HUES6 (cell line): Measurements from ENCODE around the gene OLIG1.

Source experiments
- H3K27ac ChIP-seq: 2 replicates; pipeline ENCODE4 v1.7.0; 2013; ENCODE audit warnings: low read depth, mild to moderate bottlenecking, low read length, inconsistent platforms
- H3K27me3 ChIP-seq: 2 replicates; pipeline ENCODE4 v1.6.1; 2013; ENCODE audit warnings: low read length; ENCODE audit not compliant: control insufficient read depth, insufficient read depth
- H3K36me3 ChIP-seq: 2 replicates; pipeline ENCODE4 v1.6.1; 2013; ENCODE audit warnings: low read length; ENCODE audit not compliant: control insufficient read depth, insufficient read depth
- H3K4me1 ChIP-seq: 2 replicates; pipeline ENCODE4 v1.6.1; 2013; ENCODE audit warnings: low read length; ENCODE audit not compliant: control insufficient read depth, insufficient read depth
- H3K4me3 ChIP-seq: 2 replicates; pipeline ENCODE4 v1.5.1; 2013; ENCODE audit warnings: low read depth, low read length
- H3K9ac ChIP-seq: one replicate; pipeline ENCODE4 v1.6.1; 2013; ENCODE audit warnings: mild to moderate bottlenecking, low read length
- H3K9me3 ChIP-seq: 2 replicates; pipeline ENCODE4 v1.6.1; 2013; ENCODE audit warnings: low read depth, low read length; ENCODE audit not compliant: control insufficient read depth, insufficient read depth

Gene OLIG1

DNA sequence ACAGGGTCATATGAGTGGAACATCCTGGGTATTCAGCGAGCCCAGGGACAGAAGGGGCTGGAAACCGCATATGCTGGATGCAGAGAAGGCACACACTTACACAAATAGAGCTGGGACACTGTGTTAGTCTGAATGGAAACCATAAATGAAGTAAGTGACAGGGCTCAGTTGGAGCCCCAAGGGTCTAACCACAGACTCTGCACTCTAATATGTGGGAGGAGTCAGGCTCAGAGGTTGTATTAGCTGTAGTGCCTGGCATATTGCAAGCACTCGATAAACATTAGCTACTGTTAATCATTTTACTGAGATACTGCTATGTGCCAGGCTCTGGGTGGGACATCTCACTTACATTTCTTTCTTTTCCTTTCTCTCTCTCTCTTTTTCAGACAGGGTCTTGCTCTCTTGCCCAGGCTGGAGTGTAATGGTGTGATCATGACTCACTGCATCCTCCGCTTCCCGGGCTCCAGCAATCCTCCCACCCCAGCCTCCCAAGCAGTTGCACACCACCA, 6.5 kb upstream of the OLIG1 start:
- H3K27me3 ChIP-seq = peaks cover 93% of the 10 kb centered on the region
- H3K9me3 ChIP-seq = no peaks in the 10 kb centered on the region
- no peaks in the 10 kb centered on the region for H3K36me3 ChIP-seq
- no peak overlapping the region for H3K27ac ChIP-seq
- H3K9ac ChIP-seq = no peak overlapping the region
- H3K4me1 ChIP-seq = peaks cover 6% of the 10 kb centered on the region; the same call in 1 of the 2 replicates
- no peak overlapping the region for H3K4me3 ChIP-seq

DNA sequence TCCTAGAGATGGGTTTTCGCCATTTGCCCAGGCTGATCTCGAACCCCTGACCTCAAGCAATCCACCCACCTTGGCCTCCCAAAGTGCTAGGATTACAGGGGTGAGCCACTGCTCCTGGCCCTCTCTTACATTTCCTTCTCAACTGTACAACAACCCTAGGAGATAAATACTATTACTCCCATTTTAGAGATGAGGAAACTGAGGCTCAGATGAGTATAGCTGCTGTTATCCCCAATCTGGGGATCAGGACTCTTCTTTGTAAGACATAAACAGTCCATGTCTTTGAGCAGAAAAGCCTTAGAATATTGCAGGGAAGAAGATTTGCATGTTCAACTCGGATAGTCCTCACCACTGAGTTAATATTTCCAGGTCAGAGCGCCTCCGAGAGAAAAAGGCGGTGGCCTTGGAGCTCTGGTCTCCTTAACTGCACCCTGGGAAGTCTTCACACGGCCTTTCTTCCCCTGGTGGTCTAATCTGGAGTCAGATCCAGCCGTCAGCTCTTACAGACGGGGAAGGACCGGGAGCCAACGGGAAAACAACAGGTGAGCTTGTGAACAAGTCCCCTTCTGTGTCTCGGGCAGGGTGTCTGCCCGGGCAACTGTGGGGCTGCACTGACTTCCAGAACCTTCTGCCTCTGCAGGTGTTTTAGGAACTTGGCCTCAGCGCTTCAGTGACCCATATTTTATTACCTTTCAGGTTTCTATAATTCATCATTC, 5.9 kb upstream of the OLIG1 start:
- Histone ChIP-seq H3K27me3 (peaks cover 93% of the 10 kb centered on the region), H3K9me3 (peaks cover 4% of the 10 kb centered on the region; the same call in 1 of the 2 replicates), H3K27ac (no peak overlapping the region), H3K9ac (no peak overlapping the region), H3K4me1 (peaks cover 6% of the 10 kb centered on the region; the same call in 1 of the 2 replicates), H3K36me3 (no peaks in the 10 kb centered on the region), H3K4me3 (no peak overlapping the region)

DNA sequence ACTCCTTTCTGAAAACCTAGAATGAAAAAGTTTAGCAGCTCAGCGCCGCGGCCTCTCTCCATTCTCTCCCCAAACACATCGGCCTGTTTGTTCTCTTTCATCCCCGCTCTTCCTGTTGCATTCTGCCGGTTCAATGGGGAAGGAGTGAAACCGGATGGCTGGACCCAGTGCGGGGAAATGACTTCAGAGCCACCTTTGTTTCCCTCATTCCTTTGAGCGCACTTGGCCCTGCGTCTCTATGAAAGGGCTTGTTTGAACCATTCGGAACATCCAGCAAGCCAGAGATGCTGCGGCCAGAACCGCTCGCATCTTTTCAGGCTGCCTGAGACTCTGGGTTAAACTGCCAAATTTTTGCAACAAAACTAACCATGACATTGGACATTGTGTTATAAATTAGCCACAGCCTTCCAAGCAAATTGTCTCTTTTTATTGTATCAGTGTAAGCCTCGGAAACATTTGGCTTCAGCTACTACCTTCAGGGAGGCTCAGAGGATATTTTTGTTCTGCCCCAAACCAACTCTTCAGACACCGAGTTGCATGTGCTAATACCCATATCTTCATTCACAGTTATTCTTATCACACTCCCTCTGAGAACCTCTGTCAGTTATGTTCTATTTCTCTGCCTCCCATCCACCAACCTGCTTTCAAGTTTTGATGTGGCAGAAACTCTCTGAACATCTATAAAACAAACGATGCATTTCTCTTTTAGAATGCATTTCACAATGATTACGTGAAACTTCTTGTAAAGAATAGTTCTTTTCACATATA, 5.1 kb upstream of the OLIG1 start:
- no peak overlapping the region for H3K9ac ChIP-seq
- H3K36me3 ChIP-seq = no peaks in the 10 kb centered on the region
- H3K27ac ChIP-seq = no peak overlapping the region
- H3K9me3 ChIP-seq = peaks cover 4% of the 10 kb centered on the region; the same call in 1 of the 2 replicates
- no peak overlapping the region for H3K4me3 ChIP-seq
- H3K27me3 ChIP-seq = peaks cover 93% of the 10 kb centered on the region
- H3K4me1 ChIP-seq = peaks cover 6% of the 10 kb centered on the region; the same call in 1 of the 2 replicates

DNA sequence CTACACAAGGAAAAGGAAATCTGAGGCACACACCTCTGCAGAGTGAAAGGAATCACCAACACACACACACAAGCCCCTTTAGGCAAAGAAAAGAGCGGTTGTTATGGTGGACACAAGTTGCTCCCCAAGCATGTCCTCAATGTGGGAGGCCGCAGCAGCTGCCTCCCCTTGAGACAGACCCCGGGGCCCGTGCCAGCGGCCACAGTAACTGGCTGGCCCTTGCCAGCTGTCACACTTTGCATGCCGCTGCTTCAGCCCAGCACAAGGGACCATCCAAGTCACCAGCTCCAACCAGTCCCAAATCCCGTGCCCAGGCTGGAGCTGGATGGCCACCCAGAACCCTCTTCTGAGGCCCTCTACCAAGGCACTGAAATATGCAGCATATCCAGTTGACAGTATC, 2.9 kb upstream of the OLIG1 start:
- H3K27ac ChIP-seq = no peak overlapping the region
- no peak overlapping the region for H3K4me3 ChIP-seq
- H3K9ac ChIP-seq = no peak overlapping the region
- peaks cover 4% of the 10 kb centered on the region; the same call in 1 of the 2 replicates for H3K9me3 ChIP-seq
- peaks cover 94% of the 10 kb centered on the region for H3K27me3 ChIP-seq
- H3K4me1 ChIP-seq = peaks cover 10% of the 10 kb centered on the region
- no peaks in the 10 kb centered on the region for H3K36me3 ChIP-seq

DNA sequence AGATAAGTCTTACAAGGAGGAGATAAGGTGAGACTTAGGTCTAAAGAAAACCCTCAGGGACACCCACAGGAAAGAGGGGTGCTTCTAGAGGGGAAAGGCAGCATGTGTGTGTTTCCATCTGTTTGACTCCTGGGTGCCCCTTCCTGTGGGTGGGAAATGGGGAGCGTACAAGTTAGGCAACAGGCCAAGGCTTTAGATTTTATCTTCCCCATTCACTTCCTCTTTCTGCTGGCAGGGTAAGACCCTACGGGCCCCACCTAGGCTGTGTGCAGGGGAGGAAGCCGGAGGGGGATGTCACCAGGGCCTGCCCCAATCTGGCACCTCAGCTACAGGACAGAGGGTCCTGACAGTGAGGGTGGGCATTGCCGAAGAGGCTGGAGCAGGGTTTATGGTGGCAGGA, 2.5 kb upstream of the OLIG1 start:
- H3K9ac ChIP-seq = no peak overlapping the region
- no peak overlapping the region for H3K27ac ChIP-seq
- H3K4me1 ChIP-seq = peaks cover 10% of the 10 kb centered on the region
- H3K9me3 ChIP-seq = peaks cover 4% of the 10 kb centered on the region; the same call in 1 of the 2 replicates
- no peak overlapping the region for H3K4me3 ChIP-seq
- H3K27me3 ChIP-seq = peaks cover 96% of the 10 kb centered on the region
- H3K36me3 ChIP-seq = no peaks in the 10 kb centered on the region

DNA sequence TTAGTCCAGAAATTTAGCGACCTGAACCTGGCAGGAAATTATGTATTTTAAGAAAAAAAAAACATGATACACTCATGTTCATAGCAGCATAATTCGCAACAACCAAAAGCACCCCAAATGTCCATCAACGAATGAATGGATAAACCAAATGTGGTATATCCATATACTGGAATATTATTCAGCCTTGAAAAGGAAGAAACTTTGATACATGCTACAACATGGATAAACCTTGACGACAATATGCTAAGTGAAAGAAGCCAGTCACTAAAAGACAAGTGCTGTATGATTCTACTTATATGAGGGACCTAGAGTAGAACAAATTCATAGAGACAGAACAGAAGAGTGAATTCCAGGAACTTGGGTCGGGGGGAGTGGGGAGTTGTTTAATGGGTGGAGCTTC, 698 bp upstream of the OLIG1 start:
- Histone ChIP-seq H3K36me3 (no peaks in the 10 kb centered on the region), H3K9me3 (peaks cover 4% of the 10 kb centered on the region; the same call in 1 of the 2 replicates), H3K4me3 (no peak overlapping the region), H3K27me3 (peaks cover 99% of the 10 kb centered on the region), H3K4me1 (peaks cover 17% of the 10 kb centered on the region), H3K9ac (no peak overlapping the region), H3K27ac (no peak overlapping the region)

DNA sequence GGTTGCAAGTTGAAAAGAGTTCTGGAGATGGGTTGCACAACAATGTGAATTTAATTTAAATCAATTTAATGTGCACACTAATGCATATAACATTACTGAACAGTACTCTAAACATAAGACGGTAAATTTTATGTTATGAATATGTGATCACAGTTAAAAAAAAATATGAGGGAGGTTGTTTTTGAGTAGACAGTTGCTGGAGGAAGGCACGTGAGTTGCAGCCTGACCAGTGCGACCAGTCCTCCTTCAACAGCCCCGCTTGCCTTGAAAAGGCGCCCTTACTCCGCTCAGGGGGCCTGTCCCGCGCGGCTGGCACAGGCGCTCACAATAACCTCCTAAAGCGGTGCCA, 322 bp upstream of the OLIG1 start:
- Histone ChIP-seq H3K27ac (no peak overlapping the region), H3K9ac (no peak overlapping the region), H3K36me3 (no peaks in the 10 kb centered on the region), H3K4me1 (peaks cover 15% of the 10 kb centered on the region), H3K4me3 (0 out of 2 replicates have a peak overlapping the region, but pooled peaks have one; percentile 65), H3K27me3 (peaks cover 99% of the 10 kb centered on the region), H3K9me3 (peaks cover 4% of the 10 kb centered on the region; the same call in 1 of the 2 replicates)

DNA sequence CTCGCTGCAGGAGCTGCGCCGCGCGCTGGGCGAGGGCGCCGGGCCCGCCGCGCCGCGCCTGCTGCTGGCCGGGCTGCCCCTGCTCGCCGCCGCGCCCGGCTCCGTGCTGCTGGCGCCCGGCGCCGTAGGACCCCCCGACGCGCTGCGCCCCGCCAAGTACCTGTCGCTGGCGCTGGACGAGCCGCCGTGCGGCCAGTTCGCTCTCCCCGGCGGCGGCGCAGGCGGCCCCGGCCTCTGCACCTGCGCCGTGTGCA, 730 bp downstream of the OLIG1 start:
- peak overlapping the region; percentile 65 for H3K4me3 ChIP-seq
- no peaks in the 10 kb centered on the region for H3K36me3 ChIP-seq
- no peak overlapping the region for H3K9ac ChIP-seq
- H3K4me1 ChIP-seq = peaks cover 22% of the 10 kb centered on the region
- H3K27me3 ChIP-seq = peaks cover 100% of the 10 kb centered on the region
- no peak overlapping the region for H3K27ac ChIP-seq
- H3K9me3 ChIP-seq = peaks cover 4% of the 10 kb centered on the region; the same call in 1 of the 2 replicates

DNA sequence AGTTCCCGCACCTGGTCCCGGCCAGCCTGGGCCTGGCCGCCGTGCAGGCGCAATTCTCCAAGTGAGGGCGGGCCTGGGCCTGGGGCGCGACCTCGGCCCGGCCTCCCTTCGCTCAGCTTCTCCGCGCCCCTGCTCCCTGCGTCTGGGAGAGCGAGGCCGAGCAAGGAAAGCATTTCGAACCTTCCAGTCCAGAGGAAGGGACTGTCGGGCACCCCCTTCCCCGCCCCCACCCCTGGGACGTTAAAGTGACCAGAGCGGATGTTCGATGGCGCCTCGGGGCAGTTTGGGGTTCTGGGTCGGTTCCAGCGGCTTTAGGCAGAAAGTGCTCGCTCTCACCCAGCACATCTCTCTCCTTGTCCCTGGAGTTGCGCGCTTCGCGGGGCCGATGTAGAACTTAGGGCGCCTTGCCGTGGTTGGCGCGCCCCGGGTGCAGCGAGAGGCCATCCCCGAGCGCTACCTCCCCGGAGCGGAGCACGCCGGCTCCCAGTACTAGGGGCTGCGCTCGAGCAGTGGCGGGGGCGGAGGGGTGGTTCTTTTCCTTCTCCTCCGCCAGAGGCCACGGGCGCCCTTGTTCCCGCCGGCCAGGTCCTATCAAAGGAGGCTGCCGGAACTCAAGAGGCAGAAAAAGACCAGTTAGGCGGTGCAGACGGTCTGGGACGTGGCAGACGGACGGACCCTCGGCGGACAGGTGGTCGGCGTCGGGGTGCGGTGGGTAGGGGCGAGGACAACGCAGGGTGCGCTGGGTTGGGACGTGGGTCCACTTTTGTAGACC, 1.2 kb downstream of the OLIG1 start:
- Histone ChIP-seq H3K27me3 (peaks cover 100% of the 10 kb centered on the region), H3K9me3 (peaks cover 4% of the 10 kb centered on the region; the same call in 1 of the 2 replicates), H3K4me1 (peaks cover 27% of the 10 kb centered on the region), H3K27ac (no peak overlapping the region), H3K36me3 (no peaks in the 10 kb centered on the region), H3K4me3 (peak overlapping the region; percentile 65), H3K9ac (no peak overlapping the region)

DNA sequence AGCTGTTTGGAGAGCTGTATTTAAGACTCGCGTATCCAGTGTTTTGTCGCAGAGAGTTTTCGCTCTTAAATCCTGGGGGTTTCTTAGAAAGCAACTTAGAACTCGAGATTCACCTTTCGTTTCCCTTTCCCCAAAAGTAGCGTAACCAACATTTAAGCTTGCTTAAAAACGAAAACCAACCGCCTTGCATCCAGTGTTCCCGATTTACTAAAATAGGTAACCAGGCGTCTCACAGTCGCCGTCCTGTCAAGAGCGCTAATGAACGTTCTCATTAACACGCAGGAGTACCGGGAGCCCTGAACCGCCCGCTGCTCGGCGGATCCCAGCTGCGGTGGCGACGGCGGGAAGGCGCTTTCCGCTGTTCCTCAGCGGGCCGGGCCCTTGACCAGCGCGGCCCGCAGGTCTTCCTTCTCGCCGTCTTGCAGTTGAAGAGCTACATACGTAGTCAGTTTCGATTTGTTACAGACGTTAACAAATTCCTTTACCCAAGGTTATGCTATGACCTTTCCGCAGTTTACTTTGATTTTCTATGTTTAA, 1.9 kb downstream of the OLIG1 start:
- H3K27me3 ChIP-seq = peaks cover 100% of the 10 kb centered on the region
- peaks cover 33% of the 10 kb centered on the region for H3K4me1 ChIP-seq
- H3K27ac ChIP-seq = no peak overlapping the region
- H3K36me3 ChIP-seq = no peaks in the 10 kb centered on the region
- H3K9ac ChIP-seq = no peak overlapping the region
- H3K4me3 ChIP-seq = peak overlapping the region; percentile 65
- H3K9me3 ChIP-seq = peaks cover 4% of the 10 kb centered on the region; the same call in 1 of the 2 replicates
